Subcutaneous adipose tissue (tissue), 4 donors: Measurements from ENCODE around the gene OXLD1. TPM values are rescaled to one million over a fixed set of nuclear protein-coding genes. Genes with fewer than 3 reads are reported as not detected.

Experiments
- CTCF ChIP-seq: fragments of 450-650 bp; IDR thresholded peaks from one replicate; pipeline ENCODE4 v1.5.1; 2016; ENCODE audit warnings: low read depth, mild to moderate bottlenecking, control low read depth, antibody characterized with exemption, moderate library complexity
- total RNA-seq, 4 donors: library from RNA; depleted of rRNA; stranded (reverse); fragments of >200 nt; gene quantifications; one replicate each; pipeline ENCODE4 v1.1.0, GENCODE V29; 2016

The OXLD1 gene
- total RNA-seq, 4 donors from 2014 or later, result 12.4 to 47.3 (median 34.1) TPM

- no peak for TF ChIP-seq CTCF
These were observed 21.9 kb downstream of the OXLD1 start for GRCh38 chr17:81644496-81644895.

- TF ChIP-seq CTCF, result no peak
These were observed 24.4 kb downstream of the OXLD1 start for GRCh38 chr17:81641825-81642489.

DNA sequence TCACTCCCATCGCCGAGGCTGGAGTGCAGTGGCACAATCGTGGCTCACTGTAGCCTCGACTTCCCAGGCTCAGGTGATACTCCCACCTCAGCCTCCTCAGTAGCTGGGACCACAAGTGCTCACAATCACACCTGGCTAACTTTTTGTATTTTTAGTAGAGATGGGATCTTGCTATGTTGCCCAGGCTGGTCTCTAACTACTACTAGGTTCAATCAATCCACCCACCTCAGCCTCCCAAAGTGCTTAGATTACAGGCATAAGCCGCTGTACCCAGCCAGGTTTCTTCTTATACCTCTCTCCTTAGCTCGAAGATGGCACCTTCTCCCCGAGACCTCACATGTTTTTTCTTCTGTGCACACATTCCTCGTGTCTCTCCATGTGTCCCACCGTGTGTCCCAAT lies 26.4 kb downstream of the OXLD1 start:
- no peak for TF ChIP-seq CTCF

- TF ChIP-seq CTCF, result no peak
These were observed 27.7 kb downstream of the OXLD1 start for GRCh38 chr17:81638683-81639082.

GRCh38 chr17:81636505-81637288 lies 29.7 kb downstream of the OXLD1 start, which contains the start of the genes NPLOC4 and TSPAN10:
TSS of gene NPLOC4 (minus strand) at chr17:81637112. CDS start at chr17:81636930, 182 bp downstream.
TSS of gene TSPAN10 (plus strand) at chr17:81637196. CDS start at chr17:81642413, 5,217 bp downstream.
- no peak for TF ChIP-seq CTCF

- no peak for TF ChIP-seq CTCF
These were observed 30.4 kb downstream of the OXLD1 start for GRCh38 chr17:81635973-81636504.

DNA sequence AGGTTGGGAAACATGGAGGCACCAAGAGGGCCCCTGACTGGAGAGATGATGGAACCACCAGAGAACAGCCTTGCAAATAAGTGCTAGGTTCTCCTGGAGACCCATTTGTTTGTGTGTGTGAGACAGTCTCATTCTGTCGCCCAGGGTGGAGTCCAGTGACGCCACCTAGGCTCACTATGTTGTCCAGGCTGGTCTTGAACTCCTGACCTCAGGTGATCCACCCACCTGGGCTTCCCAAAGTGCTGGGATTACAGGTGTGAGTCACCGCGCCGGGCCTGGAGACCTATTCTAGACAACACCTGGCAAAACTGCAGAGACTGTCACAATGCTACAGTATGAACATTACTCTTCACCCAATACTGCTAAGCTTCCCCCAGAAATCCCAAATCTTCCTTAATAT lies 31.0 kb downstream of the OXLD1 start:
- TF ChIP-seq CTCF, result no peak
